ENCODE measurements around the gene NDUFS3.
"Not testable (repeated sequence)": the region's sequence is repeated elsewhere in the genome, so short reads cannot be mapped to it uniquely, and the experiment has no call there.

Gene NDUFS3

GRCh38 chr11:47562393-47562792 is 16.5 kb upstream of the NDUFS3 start:
- not testable (repeated sequence) for DNase-seq

GRCh38 chr11:47564366-47564765 is 14.5 kb upstream of the NDUFS3 start:
- DNase-seq: not testable (repeated sequence)

- DNase-seq: peak; percentile 47
Observed at GRCh38 chr11:47564933-47565339, 13.9 kb upstream of the NDUFS3 start.

- DNase-seq: peak; percentile 84
Observed at GRCh38 chr11:47565340-47566148, 13.3 kb upstream of the NDUFS3 start, which contains the start of gene PTPMT1. TSS of gene PTPMT1 (plus strand) at chr11:47565599. CDS start at chr11:47565623, 24 bp downstream.

- DNase-seq: no peak
Observed at GRCh38 chr11:47566149-47566698, 12.7 kb upstream of the NDUFS3 start.

GRCh38 chr11:47569646-47570045 is 9.2 kb upstream of the NDUFS3 start:
- no peak for DNase-seq

GRCh38 chr11:47570651-47571356 is 8.1 kb upstream of the NDUFS3 start:
- DNase-seq: no peak

- DNase-seq: no peak
Observed at GRCh38 chr11:47571357-47571729, 7.5 kb upstream of the NDUFS3 start.

GRCh38 chr11:47571895-47572294 is 7.0 kb upstream of the NDUFS3 start:
- DNase-seq: no peak

GRCh38 chr11:47572715-47573255 is 6.1 kb upstream of the NDUFS3 start:
- DNase-seq: peak; percentile 66

GRCh38 chr11:47573321-47573720 is 5.6 kb upstream of the NDUFS3 start:
- no peak for DNase-seq

GRCh38 chr11:47577460-47578041 is 1.3 kb upstream of the NDUFS3 start:
- DNase-seq: no peak

- DNase-seq: no peak
Observed at GRCh38 chr11:47583844-47584243, 5.0 kb downstream of the NDUFS3 start.

GRCh38 chr11:47586098-47586855 is 7.4 kb downstream of the NDUFS3 start, which contains the start of gene FAM180B:
TSS of gene FAM180B (plus strand) at chr11:47586678. CDS start at chr11:47586769, 91 bp downstream.
- DNase-seq: no peak

GRCh38 chr11:47587039-47587716 is 8.3 kb downstream of the NDUFS3 start:
- no peak for DNase-seq

- no peak for DNase-seq
Observed at GRCh38 chr11:47587723-47588326, 9.0 kb downstream of the NDUFS3 start.

- DNase-seq: no peak
Observed at GRCh38 chr11:47589118-47589517, 10.2 kb downstream of the NDUFS3 start.

GRCh38 chr11:47589584-47589976 is 10.7 kb downstream of the NDUFS3 start:
- DNase-seq: no peak

- DNase-seq: no peak
Observed at GRCh38 chr11:47589977-47590861, 11.3 kb downstream of the NDUFS3 start.

GRCh38 chr11:47591764-47592163 is 12.9 kb downstream of the NDUFS3 start:
- DNase-seq: no peak

All from NCI-H69 (cell line).